OCI-LY7 (cell line): Measurements from ENCODE around the gene ADM5.

Source experiments
- CTCF ChIP-seq: fragments of 200-600 bp; sonication (generic); conservative IDR thresholded peaks from 2 replicates; pipeline ENCODE4 v1.5.1; 2014; ENCODE audit warnings: mild to moderate bottlenecking, antibody characterized with exemption, low read length, moderate library complexity, mixed read lengths
- EZH2phosphoT487 ChIP-seq: fragments of 200-600 bp; sonication (generic); IDR thresholded peaks from 2 replicates; pipeline ENCODE4 v1.6.1; 2018; ENCODE audit warnings: low read depth, borderline replicate concordance, mild to moderate bottlenecking, mixed run types, antibody characterized with exemption, low read length, moderate library complexity, mixed read lengths

- peak; percentile 52 for TF ChIP-seq CTCF
- TF ChIP-seq EZH2phosphoT487, result no peak
These were observed 46.8 kb upstream of the ADM5 start for GRCh38 chr19:49642492-49643035.
